ACC112 (cell line): ENCODE results near the gene SIRPB2.

Experiments
- H2AFZ ChIP-seq: fragments of 200-600 bp; sonication (generic); one replicate; pipeline ENCODE4 v1.6.0; 2017; ENCODE audit warnings: antibody characterized with exemption, low read length; ENCODE audit not compliant: unreplicated experiment
- H3K27ac ChIP-seq: fragments of 200-600 bp; sonication (generic); 2 replicates; pipeline ENCODE4 v1.5.1; 2014; ENCODE audit warnings: low read depth, mild to moderate bottlenecking, antibody characterized with exemption, low read length, moderate library complexity
- H3K27me3 ChIP-seq: fragments of 200-600 bp; sonication (generic); 2 replicates; pipeline ENCODE4 v1.6.1; 2014; ENCODE audit warnings: mild to moderate bottlenecking, antibody characterized with exemption, low read length, moderate library complexity, mixed read lengths; ENCODE audit not compliant: insufficient read depth
- H3K36me3 ChIP-seq: fragments of 200-600 bp; sonication (generic); 2 replicates; pipeline ENCODE4 v1.6.1; 2016; ENCODE audit warnings: mild to moderate bottlenecking, antibody characterized with exemption, low read length, moderate library complexity, mixed read lengths; ENCODE audit not compliant: insufficient read depth
- H3K4me1 ChIP-seq: fragments of 200-600 bp; sonication (generic); one replicate; pipeline ENCODE4 v1.6.1; 2016; ENCODE audit warnings: low read length, mixed read lengths; ENCODE audit not compliant: insufficient read depth, unreplicated experiment, control insufficient read depth
- H3K4me3 ChIP-seq: fragments of 200-600 bp; sonication (generic); 2 replicates; pipeline ENCODE4 v1.5.1; 2014; ENCODE audit warnings: mild to moderate bottlenecking, low read depth, low read length
- H3K79me2 ChIP-seq: fragments of 200-600 bp; sonication (generic); one replicate; pipeline ENCODE4 v1.6.0; 2016; ENCODE audit warnings: low read length; ENCODE audit not compliant: control insufficient read depth, unreplicated experiment, insufficient read depth

SIRPB2 gene

GRCh38 chr20:1491281-1491840 is at the start of gene SIRPB2:
SIRPB2 (minus strand) TSS chr20:1491420; CDS start chr20:1491359, 61 bp downstream.
- Histone ChIP-seq H3K4me3 (no peak within 1 kb of the TSS), H2AFZ (no peak within 1 kb of the TSS), H3K27me3 (peaks cover 18% of the 10 kb centered on the region; the same call in 1 of the 2 replicates), H3K36me3 (no peaks in the 10 kb centered on the region), H3K79me2 (no peaks in the 10 kb centered on the region), H3K4me1 (peaks cover 11% of the 10 kb centered on the region), H3K27ac (no peak within 1 kb of the TSS)

DNA sequence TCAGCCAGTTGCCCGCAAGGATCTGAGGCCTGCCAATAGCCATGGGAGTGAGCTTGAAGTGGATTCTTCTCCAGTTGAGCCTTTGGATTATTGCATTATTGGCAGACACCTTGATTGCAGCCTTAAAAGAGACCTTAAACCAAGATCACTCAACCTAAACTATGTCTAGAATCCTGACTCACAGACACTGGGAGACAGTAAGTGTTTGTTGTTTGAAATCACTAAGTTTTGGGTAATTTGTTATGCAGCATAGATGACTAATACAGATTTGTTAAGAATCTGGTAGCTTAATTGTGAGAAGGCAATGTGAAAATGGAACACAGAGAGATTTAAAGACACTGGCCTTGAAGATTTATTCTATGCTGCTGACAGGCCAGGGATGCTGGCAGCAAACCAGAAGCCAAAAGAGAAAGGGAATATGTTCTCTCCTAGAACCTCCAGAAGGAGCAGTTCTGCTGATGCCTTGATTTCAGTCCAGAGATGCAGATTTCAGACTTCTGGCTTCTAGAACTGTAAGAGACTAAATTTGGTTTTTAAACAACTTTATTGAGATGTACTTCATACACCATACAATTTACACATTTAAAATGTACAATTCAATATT is 48.7 kb upstream of the SIRPB2 start:
- H3K79me2 ChIP-seq: no peaks in the 10 kb centered on the region
- H3K36me3 ChIP-seq: no peaks in the 10 kb centered on the region
- H3K27ac ChIP-seq: no peak overlapping the region
- H3K4me1 ChIP-seq: no peaks in the 10 kb centered on the region
- H3K27me3 ChIP-seq: peaks cover 32% of the 10 kb centered on the region
- H2AFZ ChIP-seq: no peak overlapping the region
- H3K4me3 ChIP-seq: no peak overlapping the region

- H3K27me3 ChIP-seq: peaks cover 30% of the 10 kb centered on the region
- H3K4me1 ChIP-seq: no peaks in the 10 kb centered on the region
- H3K4me3 ChIP-seq: no peak overlapping the region
- H2AFZ ChIP-seq: no peak overlapping the region
- no peaks in the 10 kb centered on the region for H3K79me2 ChIP-seq
- no peaks in the 10 kb centered on the region for H3K36me3 ChIP-seq
- H3K27ac ChIP-seq: no peak overlapping the region
Measured at GRCh38 chr20:1538655-1539054, 47.4 kb upstream of the SIRPB2 start.

- no peaks in the 10 kb centered on the region for H3K4me1 ChIP-seq
- peaks cover 28% of the 10 kb centered on the region for H3K27me3 ChIP-seq
- no peaks in the 10 kb centered on the region for H3K36me3 ChIP-seq
- H3K27ac ChIP-seq: no peak overlapping the region
- H2AFZ ChIP-seq: no peak overlapping the region
- H3K4me3 ChIP-seq: no peak overlapping the region
- no peaks in the 10 kb centered on the region for H3K79me2 ChIP-seq
Measured at GRCh38 chr20:1537731-1538058, 46.5 kb upstream of the SIRPB2 start.

- H3K27ac ChIP-seq: no peak overlapping the region
- H2AFZ ChIP-seq: no peak overlapping the region
- no peaks in the 10 kb centered on the region for H3K36me3 ChIP-seq
- H3K4me1 ChIP-seq: no peaks in the 10 kb centered on the region
- H3K27me3 ChIP-seq: peaks cover 24% of the 10 kb centered on the region
- no peaks in the 10 kb centered on the region for H3K79me2 ChIP-seq
- H3K4me3 ChIP-seq: no peak overlapping the region
Measured at GRCh38 chr20:1536893-1537730, 45.9 kb upstream of the SIRPB2 start.

GRCh38 chr20:1535420-1536175 is 44.4 kb upstream of the SIRPB2 start:
- Histone ChIP-seq H3K4me3 (no peak overlapping the region), H3K79me2 (no peaks in the 10 kb centered on the region), H3K27me3 (peaks cover 36% of the 10 kb centered on the region), H2AFZ (no peak overlapping the region), H3K27ac (no peak overlapping the region), H3K4me1 (no peaks in the 10 kb centered on the region), H3K36me3 (no peaks in the 10 kb centered on the region)

GRCh38 chr20:1534526-1534925 is 43.3 kb upstream of the SIRPB2 start:
- Histone ChIP-seq H3K27ac (no peak overlapping the region), H3K4me3 (no peak overlapping the region), H3K36me3 (no peaks in the 10 kb centered on the region), H2AFZ (no peak overlapping the region), H3K79me2 (no peaks in the 10 kb centered on the region), H3K27me3 (peaks cover 41% of the 10 kb centered on the region), H3K4me1 (no peaks in the 10 kb centered on the region)

DNA sequence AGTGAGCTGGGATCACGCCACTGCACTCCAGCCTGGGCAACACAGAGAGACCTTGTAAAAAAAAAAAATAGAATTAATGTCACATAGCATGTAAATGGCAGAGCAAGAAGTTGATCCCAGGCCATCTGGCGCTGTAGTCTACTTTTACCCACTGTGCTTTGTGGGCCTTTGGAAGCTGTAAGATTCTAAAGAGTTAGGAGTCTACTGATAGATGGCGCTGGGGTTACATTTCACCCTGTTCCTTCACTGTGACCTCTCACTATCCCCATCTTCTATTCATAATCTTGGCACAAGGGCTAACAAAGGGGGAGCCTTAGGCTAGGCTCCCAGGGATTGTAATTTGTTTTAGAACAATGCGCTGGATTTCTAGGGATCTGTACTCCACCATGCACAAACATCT is 41.8 kb upstream of the SIRPB2 start:
- no peaks in the 10 kb centered on the region for H3K79me2 ChIP-seq
- H3K4me3 ChIP-seq: no peak overlapping the region
- peaks cover 41% of the 10 kb centered on the region for H3K27me3 ChIP-seq
- H3K4me1 ChIP-seq: no peaks in the 10 kb centered on the region
- H3K27ac ChIP-seq: no peak overlapping the region
- H2AFZ ChIP-seq: no peak overlapping the region
- H3K36me3 ChIP-seq: no peaks in the 10 kb centered on the region

- no peak overlapping the region for H2AFZ ChIP-seq
- H3K4me3 ChIP-seq: no peak overlapping the region
- peaks cover 31% of the 10 kb centered on the region for H3K27me3 ChIP-seq
- H3K4me1 ChIP-seq: no peaks in the 10 kb centered on the region
- no peaks in the 10 kb centered on the region for H3K36me3 ChIP-seq
- no peaks in the 10 kb centered on the region for H3K79me2 ChIP-seq
- no peak overlapping the region for H3K27ac ChIP-seq
Measured at GRCh38 chr20:1528811-1529210, 37.6 kb upstream of the SIRPB2 start.

- Histone ChIP-seq H3K36me3 (no peaks in the 10 kb centered on the region), H3K4me3 (no peak overlapping the region), H3K27ac (no peak overlapping the region), H3K4me1 (no peaks in the 10 kb centered on the region), H3K27me3 (peaks cover 25% of the 10 kb centered on the region), H2AFZ (no peak overlapping the region), H3K79me2 (no peaks in the 10 kb centered on the region)
Measured at GRCh38 chr20:1527923-1528322, 36.7 kb upstream of the SIRPB2 start.
